Ovary (tissue), 9 donors: ENCODE data around the gene ADISSP. TPM values are rescaled to one million over a fixed set of nuclear protein-coding genes. Genes with fewer than 3 reads are reported as not detected.

Experiments used
- DNase-seq, 5 donors: peaks; one replicate each; pipeline ENCODE4 v3.0.0-alpha.2; 2019 to 2020
- H3K27ac ChIP-seq, 2 donors: fragments of 200-600 bp; one replicate each; pipeline versions ENCODE4 v1.5.1 to v1.8.0; 2019 to 2022
- H3K27me3 ChIP-seq: fragments of 200-600 bp; one replicate; pipeline ENCODE4 v1.8.0; 2022
- H3K36me3 ChIP-seq: fragments of 200-600 bp; sonication (generic); one replicate; pipeline ENCODE4 v1.5.1; 2019
- H3K4me1 ChIP-seq: one replicate; pipeline ENCODE4 v1.8.1; 2013; ENCODE audit warnings: mild to moderate bottlenecking, moderate library complexity; ENCODE audit not compliant: insufficient read depth
- H3K4me3 ChIP-seq: fragments of 200-600 bp; sonication (generic); one replicate; pipeline ENCODE4 v1.5.1; 2017
- H3K9me3 ChIP-seq, 2 donors: fragments of 200-600 bp in 1 of 2; sonication (generic) in 1 of 2; one replicate each; pipeline versions ENCODE4 v1.5.1 to v1.8.1; 2013 to 2019; ENCODE audit warnings: mild to moderate bottlenecking in 1 of 2, moderate library complexity in 1 of 2
- CTCF ChIP-seq, 3 donors: fragments of 450-650 bp in 2 of 3; fragments of 200-600 bp in 1 of 3; IDR thresholded peaks; one replicate each; pipeline versions ENCODE4 v1.5.1 to v1.8.0; 2016 to 2022; ENCODE audit warnings: antibody characterized with exemption in 3 of 3, mild to moderate bottlenecking in 1 of 3
- EP300 ChIP-seq: sonication (generic); formaldehyde crosslinking; IDR thresholded peaks from one replicate; pipeline ENCODE4 v1.6.1; 2017; ENCODE audit warnings: antibody characterized with exemption
- POLR2A ChIP-seq: fragments of 450-650 bp; IDR thresholded peaks from one replicate; pipeline ENCODE4 v1.6.1; 2017; ENCODE audit warnings: antibody characterized with exemption, mild to moderate bottlenecking, moderate library complexity
- WGBS, 3 donors: extraction: QIAGEN DNeasy Blood & Tissue Kit in 1 of 3; methylation state at CpG; one replicate each; pipeline versions ENCODE4 v1.1.5 to v1.1.7; 2013 to 2017; 5-methylcytosine and 5-hydroxymethylcytosine counted together
- intact Hi-C, 4 donors: fragments of 100-400 bp; cut with DNase I; formaldehyde crosslinking; loops; one replicate each; pipeline versions ENCODE4 v1.11.0 to v1.15.1; 2022 to 2023
- polyA plus RNA-seq, 2 donors: library from polyadenylated mRNA; stranded (reverse); fragments of 200-250 nt in 1 of 2; fragments of 350-450 nt in 1 of 2; fragmentation: Illumina TruSeq in 1 of 2; extraction: RNeasy Lipid Tissue Mini Kit (QIAGEN cat#74804) in 1 of 2; gene quantifications; one replicate each; pipeline ENCODE4 v1.2.3, GENCODE V29; 2013 to 2014
- total RNA-seq, 7 donors: library from RNA; depleted of rRNA in 2 of 7; stranded (reverse); fragments of >200 nt in 2 of 7; fragmentation: NEBNext Ultra II Directional in 3 of 7; extraction: Animal tissue kit (Norgen Biotek cat#: 25700) in 3 of 7; gene quantifications; one replicate each; pipeline versions ENCODE4 v1.1.0 to v1.2.4, GENCODE V29; 2016 to 2023
- donor health status: DM: no; HTN: no; CAD: no; lungs with moderate emphysema.
- donor health status: DM: no; HTN: no; CAD: no.
- donor health status: Bipolar disorder and iron deficiency.
- donor health status: DM: yes; HTN: yes; CAD: no.
- donor health status: DM: no; HTN: no; CAD: no.
- donor health status: DM: yes; HTN: yes; CAD: no.

The ADISSP gene
- total and polyA plus RNA-seq, 9 donors, result 11.5 to 124 (median 69.1) TPM

GRCh38 chr20:3757268-3757667 is 10.3 kb downstream of the ADISSP start:
- no peak for TF ChIP-seq POLR2A
- no peaks in the 10 kb centered on the region for H3K27me3 ChIP-seq
- DNase-seq, result no peak
- H3K4me3 ChIP-seq, result no peak overlapping the region
- intact Hi-C loops, result no loop called here
- 72 to 85% (median 83%) methylated on average over 2 of the region's 2 CpGs for WGBS, 3 donors
- no peaks in the 10 kb centered on the region for H3K9me3 ChIP-seq
- peaks cover 14% of the 10 kb centered on the region for H3K4me1 ChIP-seq
- H3K27ac ChIP-seq, result no peak overlapping the region
- H3K36me3 ChIP-seq, result no peaks in the 10 kb centered on the region

GRCh38 chr20:3755814-3756480 is 11.6 kb downstream of the ADISSP start:
- no peak for TF ChIP-seq EP300
- no peak for TF ChIP-seq CTCF (IDR thresholded peaks at IDR 0.05)
- TF ChIP-seq POLR2A, result no peak
- Histone ChIP-seq H3K4me1 (peaks cover 14% of the 10 kb centered on the region), H3K27ac (no peak overlapping the region), H3K36me3 (no peaks in the 10 kb centered on the region), H3K9me3 (no peaks in the 10 kb centered on the region), H3K4me3 (no peak overlapping the region), H3K27me3 (no peaks in the 10 kb centered on the region)
- DNase-seq, result no peak
- WGBS, 3 donors, result 78 to 87% (median 84%) methylated on average over 4 to 5 of the region's 5 CpGs
- intact Hi-C loops, result no loop called here

GRCh38 chr20:3755269-3755668 is 12.3 kb downstream of the ADISSP start:
- no peak for TF ChIP-seq POLR2A
- TF ChIP-seq EP300, result no peak
- TF ChIP-seq CTCF (IDR thresholded peaks at IDR 0.05), result no peak
- intact Hi-C loops, result no loop called here
- Histone ChIP-seq H3K4me3 (no peak overlapping the region), H3K4me1 (peaks cover 11% of the 10 kb centered on the region), H3K27ac (no peak overlapping the region), H3K36me3 (no peaks in the 10 kb centered on the region), H3K9me3 (no peaks in the 10 kb centered on the region), H3K27me3 (no peaks in the 10 kb centered on the region)
- DNase-seq, result no peak
- 76 to 82% (median 76%) methylated on average over 7 of the region's 7 CpGs for WGBS, 3 donors

GRCh38 chr20:3754276-3754630 is 13.3 kb downstream of the ADISSP start:
- 82 to 88% (median 85%) methylated on average over 16 of the region's 16 CpGs for WGBS, 3 donors
- no peak for DNase-seq
- intact Hi-C loops, result no loop called here
- H3K4me3 ChIP-seq, result no peak overlapping the region
- no peaks in the 10 kb centered on the region for H3K36me3 ChIP-seq
- no peak for TF ChIP-seq EP300
- no peak for TF ChIP-seq POLR2A
- TF ChIP-seq CTCF (IDR thresholded peaks at IDR 0.05), result no peak
- no peaks in the 10 kb centered on the region for H3K27me3 ChIP-seq
- H3K9me3 ChIP-seq, result no peaks in the 10 kb centered on the region
- H3K27ac ChIP-seq, result no peak overlapping the region
- peaks cover 1% of the 10 kb centered on the region for H3K4me1 ChIP-seq

GRCh38 chr20:3753501-3754275 is 13.9 kb downstream of the ADISSP start:
- no peaks in the 10 kb centered on the region for H3K27me3 ChIP-seq
- no peak for DNase-seq
- TF ChIP-seq EP300 (no peak), CTCF (IDR thresholded peaks at IDR 0.05) (no peak), POLR2A (no peak)
- H3K4me3 ChIP-seq, result no peak overlapping the region
- no peaks in the 10 kb centered on the region for H3K4me1 ChIP-seq
- H3K9me3 ChIP-seq, result no peaks in the 10 kb centered on the region
- intact Hi-C loops, result no loop called here
- H3K27ac ChIP-seq, result no peak overlapping the region
- H3K36me3 ChIP-seq, result no peaks in the 10 kb centered on the region
- WGBS, 3 donors, result 68 to 77% (median 70%) methylated on average over 25 to 26 of the region's 26 CpGs
